IMR-90 (cell line): Measurements from ENCODE around the gene TARS3. TPM values are rescaled to one million over a fixed set of nuclear protein-coding genes. Genes with fewer than 3 reads are reported as not detected.
"Not testable (repeated sequence)": the region's sequence is repeated elsewhere in the genome, so short reads cannot be mapped to it uniquely, and the experiment has no call there.

Experiments
- ATAC-seq: fragments of 200-7000 bp; cut with Tn5 transposase; 2 replicates; pipeline ENCODE4 v1.9.1; 2020; ENCODE audit warnings: low read depth, mild to moderate bottlenecking, moderate library complexity
- BruUV-seq: library from RNA; stranded (reverse); fragments of 400-500 nt; replicated peaks from 2 replicates; lab custom pipeline; 2021; lab: Mats Ljungman, UMichigan
- CTCF ChIA-PET: fragments of 300-600 bp; formaldehyde crosslinking; extraction: SDS; loops from one replicate; lab custom pipeline; 2021; ENCODE audit warnings: antibody characterized with exemption; lab: Yijun Ruan, JAX
- POLR2A ChIA-PET: fragments of 300-600 bp; sonication (Branson Sonifier 250); formaldehyde crosslinking; loops from one replicate; lab custom pipeline; 2022; ENCODE audit warnings: antibody characterized with exemption; ENCODE audit not compliant: unreplicated experiment; lab: Charles Lee
- DNase-seq: peaks from one replicate; pipeline ENCODE4 v3.0.0; 2013
- H2AFZ ChIP-seq: replicated peaks from 2 replicates; pipeline ENCODE3; 2013; ENCODE audit warnings: low read length, mild to moderate bottlenecking; ENCODE audit not compliant: poor library complexity
- H2AK5ac ChIP-seq: 2 replicates; pipeline ENCODE4 v1.6.1; 2013; ENCODE audit warnings: low read depth, low read length, inconsistent platforms
- H2AK9ac ChIP-seq: replicated peaks from 2 replicates; pipeline ENCODE3; 2013; ENCODE audit warnings: mild to moderate bottlenecking, low read depth, low read length, moderate library complexity; ENCODE audit not compliant: poor library complexity
- H2BK120ac ChIP-seq: 2 replicates; pipeline ENCODE4 v1.6.1; 2013; ENCODE audit warnings: low read depth, low read length, inconsistent platforms
- H2BK15ac ChIP-seq: 3 replicates; pipeline ENCODE4 v1.6.1; 2013; ENCODE audit warnings: low read depth, low read length, inconsistent platforms
- H2BK20ac ChIP-seq: 2 replicates; pipeline ENCODE4 v1.6.1; 2013; ENCODE audit warnings: low read depth, mild to moderate bottlenecking, inconsistent platforms, low read length, moderate library complexity
- H2BK5ac ChIP-seq: 2 replicates; pipeline ENCODE4 v1.6.1; 2013; ENCODE audit warnings: mild to moderate bottlenecking, low read depth, low read length, inconsistent platforms; ENCODE audit not compliant: poor library complexity, severe bottlenecking
- H3K14ac ChIP-seq: replicated peaks from 2 replicates; pipeline ENCODE4 v1.6.1; 2013; ENCODE audit warnings: low read depth, low read length, inconsistent platforms
- H3K18ac ChIP-seq: 2 replicates; pipeline ENCODE4 v1.6.1; 2013; ENCODE audit warnings: low read depth, low read length, control low read depth
- H3K23ac ChIP-seq: 2 replicates; pipeline ENCODE4 v1.6.1; 2013; ENCODE audit warnings: low read depth, low read length, inconsistent platforms
- H3K27ac ChIP-seq: 2 replicates; pipeline ENCODE4 v1.5.1; 2013; ENCODE audit warnings: mild to moderate bottlenecking, control low read depth, low read length; ENCODE audit not compliant: insufficient read depth
- H3K27me3 ChIP-seq: 2 replicates; pipeline ENCODE4 v1.6.1; 2013; ENCODE audit warnings: low read length; ENCODE audit not compliant: control insufficient read depth, insufficient read depth
- H3K36me3 ChIP-seq: 2 replicates; pipeline ENCODE4 v1.6.1; 2013; ENCODE audit warnings: low read length, mixed read lengths; ENCODE audit not compliant: control insufficient read depth, insufficient read depth
- H3K4ac ChIP-seq: 2 replicates; pipeline ENCODE4 v1.6.1; 2013; ENCODE audit warnings: low read depth, low read length, inconsistent platforms
- H3K4me1 ChIP-seq: 2 replicates; pipeline ENCODE4 v1.6.1; 2013; ENCODE audit warnings: low read length, mixed read lengths; ENCODE audit not compliant: control insufficient read depth, insufficient read depth
- H3K4me2 ChIP-seq: 2 replicates; pipeline ENCODE4 v1.6.1; 2013; ENCODE audit warnings: low read depth, mild to moderate bottlenecking, control low read depth, low read length, moderate library complexity
- H3K4me3 ChIP-seq: 2 replicates; pipeline ENCODE4 v1.5.1; 2013; ENCODE audit warnings: low read depth, mild to moderate bottlenecking, control low read depth, low read length, moderate library complexity; ENCODE audit not compliant: insufficient read depth
- H3K56ac ChIP-seq: 2 replicates; pipeline ENCODE4 v1.6.1; 2013; ENCODE audit warnings: low read length, inconsistent platforms; ENCODE audit not compliant: insufficient read depth; ENCODE audit errors: extremely low read depth
- H3K79me1 ChIP-seq, 2 experiments: 2 replicates each; pipeline ENCODE4 v1.6.1; 2013; ENCODE audit warnings: low read length in 2 of 2, inconsistent platforms in 1 of 2, low read depth in 1 of 2
- H3K9ac ChIP-seq: 2 replicates; pipeline ENCODE4 v1.6.1; 2013; ENCODE audit warnings: low read depth, low read length, control low read depth
- H3K9me1 ChIP-seq: 2 replicates; pipeline ENCODE4 v1.6.1; 2013; ENCODE audit warnings: low read length, inconsistent platforms; ENCODE audit not compliant: insufficient read depth
- H3K9me3 ChIP-seq: 2 replicates; pipeline ENCODE4 v1.6.1; 2013; ENCODE audit warnings: low read length; ENCODE audit not compliant: control insufficient read depth, insufficient read depth
- H4K20me1 ChIP-seq: 2 replicates; pipeline ENCODE4 v1.6.1; 2013; ENCODE audit warnings: low read length, inconsistent platforms; ENCODE audit not compliant: insufficient read depth
- H4K5ac ChIP-seq: 2 replicates; pipeline ENCODE4 v1.6.1; 2013; ENCODE audit warnings: mild to moderate bottlenecking, low read depth, low read length, control low read depth
- H4K8ac ChIP-seq, 2 experiments: 2 replicates each; pipeline ENCODE4 v1.6.1; 2013; ENCODE audit warnings: low read depth in 2 of 2, low read length in 2 of 2, control low read depth in 1 of 2, inconsistent platforms in 1 of 2
- H4K91ac ChIP-seq: 2 replicates; pipeline ENCODE4 v1.6.1; 2013; ENCODE audit warnings: low read depth, low read length, inconsistent platforms; ENCODE audit not compliant: insufficient read depth
- WGBS, 2 experiments: methylation state at CpG; one replicate each; pipeline versions ENCODE4 v1.1.5 to v1.1.7; 2013; ENCODE audit warnings: missing lambda C conversion rate in 2 of 2; ENCODE audit not compliant: insufficient read length in 1 of 2; ENCODE audit errors: extremely low coverage in 2 of 2; 5-methylcytosine and 5-hydroxymethylcytosine counted together
- dilution Hi-C: fragments of 300-500 bp; cut with HindIII; formaldehyde crosslinking; loops from one replicate; pipeline ENCODE4 v1.14.3; 2018; ENCODE audit warnings: low sequenced_read_pairs; ENCODE audit not compliant: unreplicated experiment
- in situ Hi-C: fragments of 300-500 bp; cut with MboI; formaldehyde crosslinking; loops from 3 replicates; pipeline ENCODE4 v1.14.3; 2019; ENCODE audit warnings: low sequenced_read_pairs, inconsistent platforms, mixed read lengths
- intact Hi-C: fragments of 100-400 bp; cut with micrococcal nuclease; formaldehyde crosslinking; loops from 2 replicates; pipeline ENCODE4 v1.10.0; 2022
- polyA plus RNA-seq, 3 experiments: library from polyadenylated mRNA; depleted of rRNA; stranded (reverse); fragments of >200 nt; gene quantifications; 2 replicates each; pipeline ENCODE4 v1.2.3, GENCODE V29; 2012; ENCODE audit warnings: low replicate concordance in 1 of 3
- total RNA-seq: library from RNA; depleted of rRNA; stranded (reverse); fragments of >200 nt; gene quantifications from 2 replicates; pipeline ENCODE4 v1.2.3, GENCODE V29; 2012

TARS3 gene
- total and polyA plus RNA-seq, 2 of the 4 experiments (the other 2 are of a cell fraction): 3.4 to 9.3 TPM

DNA sequence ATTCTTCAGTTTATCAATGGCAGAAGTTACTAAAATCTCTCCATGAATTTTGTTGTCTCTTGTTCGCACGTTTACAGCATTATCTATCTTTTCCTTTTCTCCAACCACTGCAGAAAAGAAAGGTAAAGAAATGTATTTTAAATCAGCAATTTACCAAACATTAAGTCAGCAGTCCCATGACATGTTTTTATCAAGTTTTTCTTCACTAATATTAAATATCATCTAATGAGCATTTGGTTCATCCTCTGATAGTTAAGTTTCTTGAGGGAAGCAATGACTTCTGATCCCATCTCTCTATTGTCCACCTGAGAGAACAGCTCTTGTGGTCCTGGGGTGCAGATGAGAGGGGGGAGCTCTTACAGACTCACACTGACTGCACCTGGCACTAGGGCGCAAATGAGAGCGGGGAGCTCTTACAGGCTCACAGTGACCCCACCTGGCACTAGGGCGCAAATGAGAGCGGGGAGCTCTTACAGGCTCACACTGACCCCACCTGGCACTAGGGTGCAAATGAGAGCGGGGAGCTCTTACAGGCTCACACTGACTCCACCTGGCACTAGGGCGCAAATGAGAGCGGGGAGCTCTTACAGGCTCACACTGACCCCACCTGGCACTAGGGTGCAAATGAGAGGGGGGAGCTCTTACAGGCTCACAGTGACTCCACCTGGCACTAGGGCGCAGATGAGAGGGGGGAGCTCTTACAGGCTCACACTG lies 69.5 kb downstream of the TARS3 start:
- H3K4me3 ChIP-seq, H2BK5ac ChIP-seq, in situ Hi-C loops, H2AK5ac ChIP-seq, H3K27ac ChIP-seq, H3K23ac ChIP-seq, H3K18ac ChIP-seq, H3K14ac ChIP-seq, H3K4me1 ChIP-seq, H4K20me1 ChIP-seq, H2AK9ac ChIP-seq, H2BK120ac ChIP-seq, H3K9me3 ChIP-seq, H4K8ac ChIP-seq, H3K36me3 ChIP-seq, CTCF ChIA-PET, POLR2A ChIA-PET, H3K4ac ChIP-seq, H3K4me2 ChIP-seq, H2BK15ac ChIP-seq, ATAC-seq, H4K5ac ChIP-seq, BruUV-seq, H3K56ac ChIP-seq, H2BK20ac ChIP-seq, H4K91ac ChIP-seq, H3K27me3 ChIP-seq, DNase-seq, H2AFZ ChIP-seq, H3K9me1 ChIP-seq, dilution Hi-C loops, H3K9ac ChIP-seq: not testable (repeated sequence)
- no CpG with 5 or more reads among the region's 10 CpGs for WGBS, 2 experiments
- intact Hi-C loops: loop anchor here (5.0 kb wide), 1 partner anchor 68 kb away; the partner anchor contains the start of gene TARS3
- H3K79me1 ChIP-seq: peaks cover 12 to 20% of the 10 kb centered on the region in 2 experiments
